GM19452 (cell line): ENCODE results near the gene BTBD7.
"Not testable (repeated sequence)": the region's sequence is repeated elsewhere in the genome, so short reads cannot be mapped to it uniquely, and the experiment has no call there.

Source experiments
- ATAC-seq: cut with Tn5 transposase; IDR thresholded peaks from one replicate; pipeline ENCODE4 v1.9.1; 2021; ENCODE audit not compliant: unreplicated experiment

BTBD7 gene

DNA sequence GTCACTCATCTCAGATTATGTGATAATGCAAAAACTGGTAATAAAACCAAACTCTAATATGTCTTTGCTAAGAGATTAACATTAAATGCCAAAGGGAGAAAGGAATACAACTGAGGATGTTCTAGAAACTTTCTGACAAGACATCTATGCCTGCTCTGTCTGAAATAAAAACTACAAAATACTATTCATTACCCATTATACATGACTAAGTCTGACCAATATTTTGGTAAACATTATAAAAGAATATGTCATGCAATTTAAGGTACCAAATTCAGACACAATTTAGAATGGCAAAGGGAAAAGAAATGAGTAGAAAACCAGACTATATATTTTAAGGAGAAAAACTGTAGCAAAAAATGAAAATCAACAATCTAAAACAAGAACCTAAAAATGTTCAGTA, 86.3 kb downstream of the BTBD7 start:
- no peak for ATAC-seq

DNA sequence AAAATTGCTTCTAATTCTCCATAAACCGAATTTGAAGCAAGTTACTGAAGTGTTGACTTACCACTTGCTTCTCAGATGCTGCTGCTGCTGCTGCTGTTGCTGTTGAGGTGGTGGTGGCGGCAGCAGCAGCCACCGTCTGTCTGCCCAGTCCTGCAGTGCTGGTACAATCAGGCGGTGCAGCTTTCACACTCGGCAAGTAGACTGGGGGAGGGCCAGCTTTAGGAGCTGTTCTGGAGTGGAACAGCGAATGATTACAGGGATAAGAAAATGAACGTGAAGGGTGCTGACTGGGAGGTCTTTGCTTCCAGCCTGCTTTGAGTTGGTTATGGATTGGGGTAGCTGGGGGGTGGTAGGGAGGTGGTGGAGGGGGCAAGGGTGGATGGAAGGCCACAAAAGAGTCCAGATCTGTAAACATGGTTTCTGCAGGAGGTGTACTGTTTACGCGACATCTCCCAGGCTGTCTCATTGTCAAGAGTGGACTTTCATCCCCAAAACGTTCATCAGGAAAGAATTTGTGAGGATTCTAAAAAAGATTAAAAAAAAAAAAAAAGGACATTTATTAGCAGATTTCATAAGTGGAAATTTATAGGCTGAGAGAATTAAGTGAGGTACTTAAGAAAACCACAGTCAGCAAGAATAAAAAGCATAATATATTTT, 86.9 kb downstream of the BTBD7 start:
- no peak for ATAC-seq

DNA sequence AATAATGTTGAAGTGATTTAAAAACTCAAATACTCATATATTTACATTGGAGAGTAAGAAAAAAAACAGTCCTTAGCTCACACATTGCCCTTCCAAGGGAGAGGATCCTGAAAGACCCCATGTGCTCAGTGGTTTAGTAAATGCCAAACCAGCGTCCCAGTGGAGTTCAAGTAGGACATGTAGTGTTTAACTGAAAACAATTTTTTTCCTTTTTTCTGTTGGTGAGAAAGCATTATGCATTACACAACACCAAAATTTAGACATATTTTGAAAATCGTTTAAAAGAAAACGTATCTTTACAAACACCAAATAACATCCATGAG, 92.2 kb downstream of the BTBD7 start:
- no peak for ATAC-seq

DNA sequence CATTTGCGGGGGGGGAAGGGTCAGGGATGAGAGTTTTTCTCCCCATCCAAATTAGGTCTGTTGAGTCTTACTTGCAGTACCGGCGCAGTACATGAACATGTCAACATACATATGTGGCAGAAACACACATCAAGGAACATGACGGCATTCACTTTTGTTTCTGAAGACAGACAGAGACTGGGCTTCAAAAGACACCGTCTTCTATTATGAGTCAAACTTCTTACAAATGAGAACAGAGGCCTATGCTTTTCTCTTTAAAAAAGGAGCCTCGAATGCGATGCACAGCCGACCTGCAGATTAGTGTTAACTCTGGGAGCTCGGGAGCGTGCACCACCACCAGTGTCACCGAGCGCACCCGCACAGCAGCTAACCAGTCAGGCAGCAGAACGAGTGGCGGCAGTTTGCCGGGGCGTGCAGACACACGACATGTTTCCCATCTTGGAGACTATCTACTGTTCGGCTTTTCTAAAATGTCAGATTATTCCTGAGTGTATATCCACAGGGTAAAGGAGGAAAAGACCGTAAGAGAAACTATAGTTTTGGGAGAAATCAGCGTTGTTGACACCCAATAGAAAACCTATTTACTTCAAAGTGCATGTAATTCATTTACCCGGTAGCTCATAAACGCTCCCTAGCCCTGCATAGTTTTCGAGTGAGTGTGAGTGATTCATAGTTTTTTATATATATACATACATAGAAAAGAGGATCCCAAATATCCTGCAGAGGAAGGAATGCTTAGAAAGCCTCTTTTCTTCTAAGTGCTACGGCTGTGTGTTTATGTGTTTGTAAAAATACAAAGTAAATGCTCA, 92.8 kb downstream of the BTBD7 start:
- ATAC-seq = no peak

DNA sequence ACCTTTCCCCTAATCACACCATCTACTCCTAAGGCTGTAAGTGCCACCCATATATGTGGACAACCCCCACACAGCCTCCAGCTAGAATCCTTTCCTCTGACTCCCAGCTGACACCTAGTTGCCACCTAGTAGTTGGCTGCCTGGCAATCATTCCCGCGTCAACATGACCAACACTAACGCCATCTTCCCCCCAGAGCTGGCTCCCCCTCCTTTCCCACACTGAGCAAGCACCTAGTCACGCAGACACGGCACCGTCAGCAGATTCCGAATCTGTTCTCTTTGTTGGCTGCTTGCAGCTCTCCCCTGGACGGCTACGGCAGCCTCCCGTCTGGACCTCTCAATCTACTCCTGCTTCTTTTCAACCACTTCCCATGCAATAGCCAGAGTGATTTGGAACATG, 98.0 kb downstream of the BTBD7 start:
- no peak for ATAC-seq

DNA sequence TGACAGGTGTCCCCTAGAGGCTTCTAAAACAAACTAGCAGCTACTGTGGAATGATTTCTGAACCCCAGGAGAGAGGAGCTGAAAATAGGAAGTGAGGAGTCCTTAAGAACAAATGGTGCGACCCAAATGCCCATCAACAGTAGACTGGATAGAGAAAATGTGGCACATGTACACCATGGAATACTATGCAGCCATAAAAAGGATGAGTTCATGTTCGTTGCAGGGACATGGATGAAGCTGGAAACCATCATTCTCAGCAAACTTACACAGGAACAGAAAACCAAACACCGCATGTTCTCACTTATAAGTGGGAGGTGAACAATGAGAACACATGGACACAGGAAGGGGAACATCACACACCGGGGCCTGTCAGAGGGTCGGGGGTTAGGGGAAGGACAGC, 99.8 kb downstream of the BTBD7 start:
- not testable (repeated sequence) for ATAC-seq

DNA sequence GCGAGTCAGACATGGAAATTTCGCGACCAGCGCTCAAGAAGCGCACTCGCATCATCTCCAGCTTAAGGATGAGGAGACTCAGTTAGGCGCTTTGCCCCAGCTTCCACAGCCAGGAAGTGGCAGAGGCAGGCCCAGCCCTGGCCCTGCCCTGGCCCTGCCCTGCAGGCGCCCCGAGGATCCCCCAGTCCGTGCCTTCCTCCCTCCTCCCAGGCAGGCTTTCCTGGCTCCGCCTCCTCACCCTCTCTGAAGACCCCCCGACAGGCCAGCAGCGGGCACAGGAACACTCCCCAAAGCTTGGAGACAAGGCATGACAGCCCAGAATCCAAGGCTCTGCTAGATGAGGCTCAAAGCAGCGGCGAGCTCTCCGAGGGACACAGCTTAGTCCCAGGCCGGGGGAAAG, 100.7 kb downstream of the BTBD7 start:
- no peak for ATAC-seq

DNA sequence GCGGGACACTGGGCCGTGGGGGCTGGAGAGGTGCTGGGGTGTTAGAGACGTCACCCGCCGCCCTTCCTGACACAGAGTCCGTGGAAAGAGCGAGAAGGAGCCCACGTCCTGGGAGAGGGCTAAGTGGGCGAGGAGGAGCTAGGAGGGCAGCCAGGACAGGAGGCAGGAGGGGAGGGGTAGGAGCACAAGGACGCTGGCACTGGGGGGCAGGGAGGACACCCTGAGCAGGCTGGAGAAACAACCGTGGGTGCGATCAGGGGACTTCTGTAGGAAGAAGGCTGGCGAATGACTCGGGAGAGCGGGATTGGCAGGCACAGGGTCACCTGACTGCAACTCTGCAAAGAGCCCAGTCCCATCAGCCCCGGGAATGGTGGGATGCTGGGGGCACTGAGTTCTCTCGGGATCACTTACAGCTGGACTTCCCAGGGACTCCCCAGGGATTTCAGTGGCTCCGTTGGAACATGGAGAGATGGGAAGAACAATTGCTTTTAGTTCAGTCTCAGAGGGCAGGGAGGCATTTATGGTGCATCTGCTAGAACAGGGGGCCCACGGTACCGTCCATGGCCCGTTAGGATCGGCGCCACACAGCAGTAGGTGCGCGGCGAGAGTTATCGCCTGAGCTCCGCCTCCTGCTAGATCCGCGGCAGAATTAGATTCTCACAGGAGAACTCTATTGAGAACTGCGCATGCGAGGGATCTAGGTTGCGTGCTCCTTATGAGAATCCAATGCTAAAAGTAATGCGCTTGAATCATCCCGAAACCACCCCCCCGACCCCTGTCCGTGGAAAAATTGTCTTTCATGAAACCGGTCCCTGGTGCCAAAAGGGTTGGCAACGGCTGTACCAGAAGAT, 101.5 kb downstream of the BTBD7 start:
- ATAC-seq = no peak

DNA sequence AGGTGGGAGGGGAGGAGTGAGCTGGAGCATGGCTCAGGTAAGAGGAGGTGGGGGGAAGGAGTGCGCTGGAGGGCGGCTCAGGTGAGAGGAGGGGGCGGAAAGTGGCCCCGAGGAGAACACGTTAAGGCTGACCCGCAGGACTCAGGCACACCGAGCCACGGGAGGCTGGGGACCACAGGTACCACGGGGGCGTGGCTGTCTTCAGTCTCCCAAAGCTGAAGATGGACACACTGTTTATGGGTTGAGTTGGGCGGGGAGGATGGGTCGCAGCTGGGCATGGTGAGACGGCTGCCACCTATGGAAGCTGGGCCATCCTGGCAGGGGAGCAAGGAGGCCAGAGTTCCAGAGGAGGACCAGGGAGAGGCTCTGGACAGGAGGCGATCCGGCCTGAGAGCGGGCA, 102.3 kb downstream of the BTBD7 start:
- no peak for ATAC-seq

DNA sequence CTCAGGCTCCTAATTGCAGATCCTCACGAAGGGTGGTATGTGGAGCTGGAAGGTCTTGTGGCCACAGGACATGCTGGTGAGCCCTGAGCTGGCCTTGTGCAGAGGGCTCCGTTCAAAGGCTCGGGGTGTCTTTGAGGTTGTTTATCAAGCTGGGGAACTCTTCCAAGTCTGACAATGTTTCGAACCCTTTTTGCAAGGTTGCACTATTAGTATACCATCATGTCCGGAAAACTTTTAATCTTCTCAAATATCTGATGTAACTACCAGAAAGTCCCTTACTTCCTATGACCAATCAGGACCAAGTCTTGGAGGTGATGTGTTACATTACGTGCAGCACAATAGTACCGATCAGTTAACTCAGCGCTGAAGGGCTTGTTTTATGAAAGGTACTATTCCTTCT, 104.3 kb downstream of the BTBD7 start:
- no peak for ATAC-seq

DNA sequence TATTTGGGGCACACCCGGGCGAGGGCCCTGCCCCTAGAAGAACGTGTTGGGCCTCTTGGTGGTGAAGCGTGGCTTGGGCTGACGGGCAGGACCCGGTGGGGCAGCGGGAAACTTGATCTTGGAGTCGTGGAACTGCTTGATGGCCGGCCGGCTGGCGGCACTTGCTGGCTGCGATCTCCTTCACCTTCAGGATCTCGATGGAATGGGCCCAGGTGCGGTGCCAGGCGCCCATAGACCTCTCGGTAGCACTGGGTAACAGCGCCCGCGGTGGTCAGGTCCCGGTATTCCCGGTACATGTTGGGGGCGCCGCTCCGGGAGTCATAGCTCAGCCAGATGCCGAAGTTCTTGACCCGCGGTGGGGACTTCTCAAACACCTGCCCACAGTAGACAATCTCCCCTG, 109.3 kb downstream of the BTBD7 start:
- no peak for ATAC-seq

DNA sequence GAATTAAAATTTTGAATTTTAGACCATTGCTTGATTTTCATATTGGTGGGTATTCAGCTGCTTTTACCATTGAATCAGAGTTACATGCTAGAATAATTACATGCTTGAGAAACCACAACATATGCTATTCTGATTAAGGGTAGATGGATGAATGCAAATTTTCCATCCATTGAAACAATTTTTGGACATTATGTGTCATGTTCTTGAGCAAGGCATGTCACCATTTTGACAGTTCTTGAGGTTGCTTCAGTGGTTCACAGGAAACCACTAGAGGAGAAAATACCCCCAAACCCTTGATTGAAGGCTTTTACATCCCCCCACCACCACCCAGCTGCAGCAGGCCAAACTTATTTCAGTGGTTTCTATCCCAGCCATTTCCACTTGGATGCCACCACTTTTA, 112.3 kb downstream of the BTBD7 start:
- ATAC-seq = no peak

DNA sequence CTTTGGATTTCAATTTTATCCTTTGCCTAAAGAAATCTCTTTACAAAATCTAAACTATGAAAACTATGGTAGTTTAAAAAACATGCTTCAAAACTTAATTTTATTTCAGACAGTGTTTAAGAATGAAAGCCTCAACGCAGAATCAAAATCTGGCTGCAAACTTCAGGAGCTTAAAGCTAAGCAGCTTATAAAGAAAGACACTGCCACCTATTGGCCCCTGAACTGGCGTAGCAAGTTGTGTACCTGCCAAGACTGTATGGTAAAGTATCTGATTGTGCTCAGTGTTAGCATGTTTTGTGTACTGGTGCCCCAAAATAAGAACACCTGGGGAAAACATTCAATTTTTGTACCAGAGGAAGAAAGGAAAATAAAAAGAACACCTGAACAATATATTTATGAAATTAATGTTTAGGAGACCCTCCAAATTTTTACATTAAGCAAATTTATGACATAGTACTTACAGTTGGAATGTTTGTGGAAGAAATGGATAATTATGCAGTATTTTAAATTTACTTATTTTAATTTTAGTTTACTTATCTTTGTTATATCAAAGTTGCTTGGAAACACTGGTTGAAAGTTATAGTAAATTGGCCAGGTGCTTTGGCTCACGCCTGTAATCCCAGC, 113.6 kb downstream of the BTBD7 start:
- ATAC-seq = no peak

DNA sequence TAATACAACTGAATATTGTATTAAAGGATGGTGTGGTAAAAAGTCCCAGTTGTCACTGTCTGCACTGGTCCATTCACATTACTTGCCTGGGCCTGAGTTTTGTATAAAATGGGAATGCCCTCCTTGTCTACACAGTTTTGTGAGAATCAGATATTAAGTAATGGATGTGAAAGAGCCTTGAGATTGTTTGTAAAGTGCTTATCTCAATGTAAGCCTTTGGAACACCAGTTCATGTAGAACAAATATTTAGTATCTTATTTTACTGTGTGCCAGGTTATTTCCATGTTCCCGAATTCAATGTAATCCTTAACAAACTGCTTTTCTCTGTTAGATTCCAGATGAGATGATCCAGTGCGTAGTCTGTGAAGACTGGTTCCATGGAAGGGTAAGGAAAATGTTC, 118.2 kb downstream of the BTBD7 start:
- ATAC-seq = no peak

DNA sequence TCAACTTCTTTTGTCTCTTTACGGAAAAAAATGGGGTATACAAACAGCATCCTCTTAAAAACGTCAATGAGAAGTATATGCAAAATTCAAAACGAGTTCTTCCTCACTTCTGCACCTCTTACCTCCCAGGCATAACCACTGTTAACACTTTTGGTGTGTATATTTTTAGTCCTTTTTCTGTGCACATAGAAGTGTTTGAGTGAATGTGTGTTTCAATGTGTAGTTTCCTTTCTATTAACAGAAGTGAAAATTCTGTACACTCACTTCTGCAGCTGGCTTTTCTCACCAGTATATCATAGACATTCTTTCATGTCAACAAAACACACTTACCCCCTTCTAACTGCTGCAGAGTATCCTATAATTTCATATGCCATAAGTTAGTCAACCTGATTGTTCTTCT, 120.4 kb downstream of the BTBD7 start:
- peak; percentile 57 for ATAC-seq

DNA sequence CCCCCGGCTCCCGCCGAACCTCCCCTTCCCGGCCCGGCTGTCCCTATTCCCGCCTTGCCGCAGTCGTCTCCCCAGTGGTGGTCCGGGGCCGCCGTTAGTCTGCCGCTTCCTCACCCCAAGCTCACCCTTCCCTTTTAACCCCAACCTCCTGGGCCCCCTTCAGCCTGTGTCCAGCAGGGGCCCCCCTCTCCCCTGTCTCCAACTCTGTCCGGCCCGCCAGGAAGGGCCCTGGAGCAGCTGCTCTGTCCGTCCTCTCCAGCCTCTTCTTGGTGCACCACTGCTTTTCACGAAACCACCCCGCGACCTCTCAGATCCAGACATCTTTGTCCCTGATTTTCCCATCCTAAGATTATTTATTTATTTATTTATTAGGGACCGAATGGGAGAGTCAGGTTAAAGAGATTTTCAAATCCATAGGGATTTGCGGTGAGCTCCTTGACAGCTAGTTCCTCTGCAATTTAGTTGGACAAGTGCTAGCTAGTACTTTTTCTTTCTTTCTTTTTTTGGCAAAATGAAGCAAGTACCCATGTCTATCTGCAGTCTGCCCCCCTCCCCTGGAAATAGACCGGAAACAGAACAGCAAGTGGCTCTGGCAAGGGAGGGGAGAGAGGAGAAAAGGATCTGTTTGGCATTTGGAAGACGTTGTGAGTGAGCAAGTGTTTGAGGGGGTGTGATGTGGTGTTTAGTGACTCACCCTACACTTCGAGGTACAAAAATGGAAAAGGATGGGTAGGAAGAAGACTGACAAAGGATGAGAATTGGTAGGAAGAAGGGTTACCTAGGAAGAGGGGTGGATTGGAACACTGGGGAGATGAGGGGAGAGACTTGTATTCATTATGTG, 125.1 kb downstream of the BTBD7 start:
- peak; percentile 34 for ATAC-seq

DNA sequence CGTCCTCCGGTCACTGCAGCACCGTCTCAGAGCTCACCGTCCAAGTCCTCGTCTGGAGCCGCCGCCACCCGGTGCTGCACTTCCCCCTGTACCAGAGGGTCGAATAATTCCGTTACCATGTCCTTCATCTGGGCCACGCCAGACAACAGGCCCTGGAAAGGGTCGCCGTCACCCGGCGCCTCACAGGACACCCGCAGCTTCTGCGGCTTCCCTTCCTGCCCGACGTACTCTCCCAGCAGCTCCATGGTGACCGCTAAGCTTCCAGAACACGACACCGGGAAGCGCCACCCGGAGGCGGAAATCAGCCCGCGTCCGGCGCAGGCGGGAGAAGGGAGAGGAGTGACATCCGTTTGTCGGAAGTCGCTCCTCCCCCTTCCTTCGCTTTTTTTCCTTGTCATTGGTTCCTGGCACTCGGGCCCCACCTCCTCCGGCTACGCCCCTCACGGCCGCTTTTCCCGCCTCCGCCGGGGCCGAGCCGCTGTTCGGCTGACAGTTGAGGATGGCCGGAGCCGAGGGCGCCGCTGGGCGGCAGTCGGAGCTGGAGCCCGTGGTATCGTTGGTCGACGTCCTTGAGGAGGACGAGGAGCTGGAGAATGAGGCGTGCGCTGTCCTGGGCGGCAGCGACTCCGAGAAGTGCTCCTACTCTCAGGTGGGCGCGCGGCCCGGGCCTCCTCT, 125.9 kb downstream of the BTBD7 start, which contains the start of the genes GON7 and UBR7:
TSS of gene GON7 (minus strand) at position 273 of the 675 bp plus-strand sequence. CDS start at position 245, 28 bp downstream.
TSS of gene UBR7 (plus strand) at position 464 of the 675 bp plus-strand sequence. CDS start at position 500, 36 bp downstream.
- ATAC-seq = peak; percentile 87

DNA sequence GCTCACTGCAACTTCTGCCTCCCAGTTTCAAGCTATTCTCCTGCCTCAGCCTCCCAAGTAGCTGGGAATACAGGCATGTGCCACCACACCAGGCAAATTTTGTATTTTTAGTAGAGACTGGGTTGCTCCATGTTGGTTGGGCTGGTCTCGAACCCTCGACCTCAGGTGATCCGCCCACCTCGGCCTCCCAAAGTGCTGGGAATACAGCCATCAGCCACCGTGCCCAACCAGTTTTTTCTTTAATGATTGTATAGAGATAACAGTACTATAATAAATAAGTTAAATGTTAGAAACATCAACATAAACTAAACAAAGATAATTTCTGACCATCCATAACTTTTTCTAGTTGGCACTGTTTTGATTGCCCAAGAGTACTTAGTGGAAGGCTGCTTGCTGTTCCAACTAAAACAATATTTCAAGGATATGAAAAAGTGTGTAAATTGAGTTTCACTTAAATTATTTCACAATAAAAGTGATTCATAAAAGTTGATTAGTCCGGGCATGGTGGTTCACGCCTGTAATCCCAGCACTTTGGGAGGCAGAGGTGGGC, 131.6 kb downstream of the BTBD7 start:
- ATAC-seq = no peak

DNA sequence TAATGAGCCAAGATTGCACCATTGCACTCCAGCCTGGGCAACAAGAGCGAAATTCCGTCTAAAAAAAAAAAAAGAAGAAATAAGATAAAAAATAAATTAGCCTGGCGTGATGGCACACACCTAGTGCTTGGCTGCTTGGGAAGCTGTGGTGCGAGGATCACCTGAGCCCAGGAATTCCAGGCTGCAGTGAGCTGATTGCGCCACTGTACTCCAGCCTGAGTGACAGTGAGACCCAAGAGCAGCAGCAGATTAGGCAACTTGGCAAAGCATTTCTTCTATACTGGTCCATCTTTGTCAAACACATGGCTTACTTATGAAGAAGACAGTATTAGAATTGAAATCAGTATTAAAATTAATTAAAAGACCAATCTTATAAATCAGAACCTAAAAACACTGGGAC, 132.3 kb downstream of the BTBD7 start:
- ATAC-seq = no peak
